Stimulated activated naive CD8-positive, alpha-beta T cell treated with anti-CD3 and anti-CD28 coated beads, Interleukin-15, amount 100 ng/mL, for 72 hours (primary cell): ENCODE data around the gene MUS81.

Experiments
- ATAC-seq: fragments of 150-1000 bp; cut with Tn5 transposase; 2 replicates; pipeline ENCODE4 v1.10.0; 2021; ENCODE audit warnings: mild to moderate bottlenecking, moderate library complexity
- DNase-seq, 2 donors: peaks; one replicate each; pipeline ENCODE4 v3.0.0; 2021 to 2022
- H3K27ac Mint-ChIP-seq, 2 donors: one replicate each; pipeline ENCODE4 v1.8.0; 2022; ENCODE audit warnings: mild to moderate bottlenecking in 2 of 2, mixed read lengths in 2 of 2, moderate library complexity in 2 of 2
- H3K27me3 Mint-ChIP-seq: one replicate; pipeline ENCODE4 v1.8.0; 2022; ENCODE audit warnings: mixed read lengths
- H3K4me1 Mint-ChIP-seq: one replicate; pipeline ENCODE4 v1.8.0; 2022; ENCODE audit warnings: mild to moderate bottlenecking, mixed read lengths
- H3K4me3 Mint-ChIP-seq, 2 donors: one replicate each; pipeline ENCODE4 v1.8.0; 2022; ENCODE audit warnings: mild to moderate bottlenecking in 2 of 2, mixed read lengths in 2 of 2, moderate library complexity in 1 of 2
- H3K9me3 Mint-ChIP-seq, 2 donors: one replicate each; pipeline ENCODE4 v1.8.0; 2022; ENCODE audit warnings: mixed read lengths in 2 of 2

The MUS81 gene

DNA sequence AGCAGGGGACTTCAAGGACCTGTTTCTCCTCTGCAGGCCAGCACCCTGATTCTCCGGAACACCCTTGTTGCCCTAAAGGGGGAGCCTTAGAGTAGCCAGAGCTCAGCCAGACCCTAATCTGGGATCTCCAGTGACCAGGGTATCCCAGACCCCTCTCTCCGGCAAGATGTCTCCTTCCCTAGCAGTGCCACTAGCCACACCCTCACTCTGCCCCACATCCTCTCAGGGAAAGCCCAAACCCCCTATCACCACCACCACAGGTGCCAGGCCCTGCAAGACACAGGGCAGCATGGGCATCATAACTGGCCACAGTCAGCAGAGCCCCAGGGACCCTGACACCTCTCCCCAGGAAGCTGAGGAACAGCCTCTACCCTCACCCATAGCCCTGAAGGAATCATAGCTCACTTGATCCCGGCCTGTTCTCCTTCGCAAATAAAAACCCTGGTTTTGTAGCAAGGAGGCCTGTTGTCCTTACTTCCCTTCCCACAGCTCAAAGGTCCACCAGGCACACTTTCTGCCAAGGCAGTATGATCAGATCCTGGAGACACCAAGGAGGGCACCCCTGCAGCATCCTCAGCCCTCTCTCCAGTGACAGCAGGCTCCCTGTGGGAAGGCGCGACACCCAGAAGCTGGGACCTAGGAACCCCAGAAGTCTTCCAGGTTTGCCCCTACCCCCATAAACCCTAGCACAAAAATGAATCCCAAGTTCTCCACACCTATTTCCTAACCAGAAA lies 6.8 kb upstream of the MUS81 start:
- H3K4me1 Mint-ChIP-seq, result peaks cover 50% of the 10 kb centered on the region
- peak overlapping the region in 1 of 2 donors; percentile 97 for H3K27ac Mint-ChIP-seq
- H3K9me3 Mint-ChIP-seq, result peaks cover 0 to 9% of the 10 kb centered on the region in 2 donors
- H3K27me3 Mint-ChIP-seq, result no peaks in the 10 kb centered on the region
- H3K4me3 Mint-ChIP-seq, result no peak overlapping the region
- no peak for DNase-seq
- ATAC-seq, result no peak

DNA sequence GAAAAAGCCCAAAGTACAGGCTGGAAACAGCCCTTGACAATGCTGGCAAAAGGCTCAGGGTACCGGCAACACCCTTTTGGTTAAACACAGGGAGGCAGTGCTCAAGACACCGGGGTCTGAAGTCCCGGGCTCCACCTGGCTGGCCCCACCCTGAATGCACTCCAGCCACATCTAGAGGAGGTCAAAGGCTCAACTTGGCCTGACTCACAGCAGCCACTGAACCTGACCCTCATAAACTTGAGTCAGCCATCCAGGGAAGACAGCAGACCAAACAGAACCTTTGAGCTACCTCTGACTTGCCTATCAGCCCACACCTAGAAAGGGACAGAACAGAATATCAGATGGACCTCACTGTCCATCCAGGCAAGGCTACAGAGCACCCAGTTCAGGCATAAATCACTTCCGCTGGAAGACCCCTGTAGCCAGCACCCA lies 6.1 kb upstream of the MUS81 start:
- Mint-ChIP-seq H3K27me3 (no peaks in the 10 kb centered on the region), H3K9me3 (peaks cover 0 to 9% of the 10 kb centered on the region in 2 donors), H3K4me1 (peaks cover 57% of the 10 kb centered on the region), H3K4me3 (peak overlapping the region; percentile 26 to 70), H3K27ac (peak overlapping the region in 1 of 2 donors; percentile 80)
- no peak for DNase-seq
- ATAC-seq, result no peak

DNA sequence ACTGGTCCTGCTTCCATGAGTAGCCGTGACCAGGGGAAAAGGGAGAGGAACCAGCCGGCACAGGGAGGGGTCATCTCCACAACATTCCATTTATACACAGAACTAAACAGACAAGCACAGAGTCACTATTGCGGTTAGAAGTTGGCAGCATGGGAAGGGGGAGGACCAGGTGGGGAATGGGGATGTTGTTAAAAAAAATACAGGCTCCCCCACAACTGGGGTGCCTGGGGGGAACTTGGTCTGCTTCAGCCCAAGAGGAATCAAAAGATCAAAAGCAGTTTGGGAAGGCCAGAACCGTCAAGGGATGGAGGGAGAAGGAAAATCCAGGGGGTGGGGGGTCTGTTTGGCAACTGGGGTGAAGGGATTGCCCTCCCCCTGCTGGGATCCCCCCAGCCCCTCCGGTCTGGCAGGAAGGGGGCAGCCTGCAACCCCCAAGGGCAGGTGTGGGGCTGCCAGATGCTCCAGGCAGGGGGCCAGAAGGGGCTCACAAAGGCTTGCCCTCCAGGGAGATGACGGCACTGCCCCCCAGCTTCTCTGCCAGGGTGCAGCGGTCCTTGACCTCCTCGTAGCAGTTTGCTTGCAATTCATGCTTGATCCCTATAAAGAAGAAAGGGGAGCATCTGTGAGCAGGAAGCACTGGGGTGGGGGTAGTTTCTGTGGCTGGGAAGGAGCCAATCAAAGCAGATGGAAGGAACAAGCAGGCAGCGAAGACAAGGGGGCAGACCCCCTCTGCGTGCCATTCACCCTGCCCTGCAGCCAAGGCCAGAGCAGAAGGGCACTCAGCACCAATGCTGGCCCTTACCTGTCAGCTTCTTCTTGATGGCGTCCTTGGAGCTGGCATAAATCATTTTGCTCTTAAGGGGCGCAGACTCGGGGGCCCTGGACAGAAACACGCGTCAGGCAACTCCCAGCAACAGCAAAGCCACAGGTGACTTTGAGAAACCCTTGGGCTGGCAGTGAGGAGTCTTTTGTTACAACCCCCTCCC lies 5.1 kb upstream of the MUS81 start:
- ATAC-seq (no peak), DNase-seq (no peak)
- Mint-ChIP-seq H3K9me3 (peaks cover 0 to 9% of the 10 kb centered on the region in 2 donors), H3K27ac (peak overlapping the region; percentile 57 to 80), H3K27me3 (no peaks in the 10 kb centered on the region), H3K4me3 (peak overlapping the region; percentile 96 to 97), H3K4me1 (peaks cover 57% of the 10 kb centered on the region)

DNA sequence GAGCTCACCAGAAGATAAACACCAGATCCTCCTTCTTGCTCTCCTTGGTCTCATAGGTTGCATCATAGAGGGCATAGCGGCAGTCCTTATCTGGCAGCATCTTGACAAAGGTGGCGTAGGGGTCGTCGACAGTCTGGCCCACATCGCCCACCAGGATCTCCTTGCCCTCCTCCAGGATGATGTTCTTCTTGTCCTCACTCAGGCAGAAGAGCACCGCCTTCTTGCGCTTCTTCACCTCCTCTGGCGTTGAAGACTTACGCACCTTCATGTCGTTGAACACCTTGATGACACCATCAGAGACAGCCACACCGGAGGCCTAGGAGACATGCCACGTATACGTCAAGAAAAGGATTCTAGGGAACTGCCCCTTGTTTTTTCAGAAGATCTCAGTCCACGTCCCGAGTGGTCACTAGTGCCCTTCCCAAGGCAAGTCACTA lies 4.3 kb upstream of the MUS81 start:
- Mint-ChIP-seq H3K4me3 (peak overlapping the region; percentile 96 to 97), H3K9me3 (peaks cover 0 to 9% of the 10 kb centered on the region in 2 donors), H3K27ac (peak overlapping the region; percentile 69 to 98), H3K4me1 (peaks cover 58% of the 10 kb centered on the region), H3K27me3 (no peaks in the 10 kb centered on the region)
- ATAC-seq, result no peak
- no peak for DNase-seq

DNA sequence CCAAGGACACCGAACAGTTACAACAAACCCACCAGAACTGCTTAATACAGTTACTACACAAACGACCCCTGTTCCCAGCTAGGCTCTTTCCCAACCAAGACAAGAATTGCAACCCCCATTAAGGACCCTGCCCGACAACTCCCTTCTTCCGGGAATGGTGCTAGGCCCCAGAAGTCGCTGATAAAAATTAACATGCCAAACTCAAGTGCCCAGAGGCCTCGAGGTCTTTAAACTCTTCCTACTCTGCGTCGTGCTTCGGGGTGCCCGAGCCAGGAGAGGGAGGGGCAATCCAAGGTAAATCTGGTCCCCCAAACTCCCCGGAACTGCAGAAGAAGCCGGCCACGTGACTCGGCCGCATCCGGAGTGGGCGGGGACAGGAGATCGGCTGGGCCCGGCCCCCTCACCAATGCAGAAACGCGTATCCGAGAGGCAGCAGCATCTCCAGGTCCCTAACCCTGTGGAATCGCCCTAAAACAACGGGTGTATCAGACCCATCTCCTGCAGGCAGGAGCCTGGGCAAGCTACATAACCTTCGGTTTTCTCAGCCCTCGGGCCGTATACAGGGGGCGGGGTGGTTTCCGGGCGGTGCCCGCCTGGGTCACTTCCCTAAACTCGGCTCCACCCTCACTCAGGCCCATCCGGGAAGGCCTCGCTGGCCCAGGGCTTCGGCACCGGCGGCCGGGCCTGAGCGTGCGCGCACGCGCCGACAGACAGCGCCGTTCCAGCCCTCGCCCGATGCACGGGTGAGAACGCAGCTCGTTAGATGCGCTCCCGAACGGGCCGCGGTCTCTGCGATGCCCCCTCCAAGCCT lies 3.3 kb upstream of the MUS81 start:
- peaks cover 0 to 5% of the 10 kb centered on the region in 2 donors for H3K9me3 Mint-ChIP-seq
- H3K27me3 Mint-ChIP-seq, result no peaks in the 10 kb centered on the region
- H3K4me3 Mint-ChIP-seq, result peak overlapping the region; percentile 96 to 97
- H3K4me1 Mint-ChIP-seq, result peaks cover 63% of the 10 kb centered on the region
- peak overlapping the region; percentile 69 to 98 for H3K27ac Mint-ChIP-seq
- peak; percentile 78 to 86 for DNase-seq
- peak; percentile 19 for ATAC-seq

DNA sequence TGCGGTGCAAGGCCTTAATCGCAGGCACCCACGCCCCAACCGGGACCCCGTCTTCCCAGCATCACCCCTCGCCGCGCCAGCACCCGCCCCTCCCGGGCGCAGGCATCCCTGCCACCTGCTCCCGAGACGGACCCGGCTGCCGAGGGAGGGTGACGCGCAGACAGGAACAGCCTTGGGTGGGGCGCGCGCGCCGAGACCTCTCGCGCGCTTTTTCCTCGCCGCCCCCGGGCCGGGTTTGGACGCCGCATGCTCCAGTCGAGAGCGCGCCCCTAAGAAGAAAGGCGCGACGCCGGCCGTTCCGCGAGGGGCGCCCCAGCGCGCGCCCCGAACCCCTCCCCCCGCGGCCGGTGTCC lies 2.8 kb upstream of the MUS81 start:
- Mint-ChIP-seq H3K27me3 (no peaks in the 10 kb centered on the region), H3K9me3 (no peaks in the 10 kb centered on the region), H3K4me1 (peaks cover 66% of the 10 kb centered on the region), H3K4me3 (peak overlapping the region; percentile 96 to 97), H3K27ac (peak overlapping the region; percentile 57 to 98)
- peak; percentile 74 to 75 for DNase-seq
- ATAC-seq, result peak; percentile 0

DNA sequence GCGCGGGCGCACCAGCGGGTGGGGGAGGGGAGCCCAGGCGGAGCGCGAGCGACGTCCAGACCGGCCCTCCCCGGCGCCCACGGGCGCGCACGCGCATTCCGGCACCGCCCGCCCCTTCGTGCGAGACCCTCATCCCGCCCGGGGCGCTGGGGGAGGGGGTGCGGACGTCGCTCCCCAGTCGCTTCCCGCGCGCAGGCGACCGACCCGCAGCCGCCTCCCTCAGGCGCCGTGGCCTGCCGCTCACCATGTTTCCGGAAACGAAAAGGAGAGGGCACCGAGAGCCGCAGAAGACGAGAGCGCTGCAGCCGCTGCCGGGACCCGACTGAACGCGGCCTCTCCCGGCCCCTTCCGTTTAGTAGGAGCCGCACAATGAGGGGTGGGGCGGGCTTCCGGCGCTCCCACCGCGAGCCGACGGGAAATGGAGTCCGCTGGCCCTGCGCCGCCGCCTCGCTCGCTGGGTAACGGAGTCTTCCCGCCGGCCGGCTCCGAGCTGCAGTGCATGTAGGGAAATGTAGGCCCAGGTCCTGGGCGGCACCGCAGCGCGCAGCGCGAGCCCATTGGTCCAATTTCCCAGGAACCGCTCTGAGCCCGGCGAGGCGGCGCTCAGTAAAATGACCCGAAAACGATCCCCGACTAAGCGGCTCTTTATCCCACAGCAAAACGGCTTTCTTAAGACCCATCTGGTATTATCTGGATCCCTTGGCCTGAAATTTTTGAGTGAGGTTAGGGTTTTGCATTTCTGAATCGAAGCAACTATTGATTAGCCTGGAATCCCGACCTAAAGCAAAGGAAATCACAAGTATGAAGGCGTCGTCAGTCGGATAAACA lies 2.2 kb upstream of the MUS81 start, which contains the start of gene CFL1:
Gene CFL1 (minus strand): TSS at position 328 of the 828 bp plus-strand sequence. CDS start 81 bp downstream, at position 247.
- peak within 1 kb of the TSS; percentile 96 to 97 for H3K4me3 Mint-ChIP-seq
- DNase-seq (peak; percentile 99), ATAC-seq (peak; percentile 69)
- H3K27ac Mint-ChIP-seq, result peak within 1 kb of the TSS; percentile 98
- H3K27me3 Mint-ChIP-seq, result no peaks in the 10 kb centered on the region
- H3K4me1 Mint-ChIP-seq, result peaks cover 71% of the 10 kb centered on the region
- no peaks in the 10 kb centered on the region for H3K9me3 Mint-ChIP-seq

DNA sequence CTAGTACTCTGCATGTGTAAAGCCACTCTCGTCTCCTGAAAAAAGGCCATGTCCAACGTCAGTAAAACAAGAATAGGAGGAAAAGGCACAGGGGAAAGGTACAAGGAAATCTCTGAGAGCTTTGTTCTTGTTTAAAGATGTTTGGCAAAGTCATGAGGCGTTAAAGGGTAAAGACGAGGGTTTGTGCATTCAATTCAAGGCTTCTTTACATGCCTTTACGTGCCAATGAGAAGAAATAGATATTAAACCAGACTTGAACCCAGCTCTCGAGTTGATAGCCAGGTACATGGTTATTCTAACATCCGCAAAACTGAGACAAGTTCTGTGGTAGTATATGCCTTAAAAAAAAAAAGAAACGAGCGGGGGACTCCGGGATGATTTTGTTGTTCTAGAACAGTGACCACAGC lies 1.5 kb upstream of the MUS81 start:
- Mint-ChIP-seq H3K4me3 (peak overlapping the region; percentile 92 to 94), H3K4me1 (peaks cover 71% of the 10 kb centered on the region), H3K27me3 (no peaks in the 10 kb centered on the region), H3K9me3 (no peaks in the 10 kb centered on the region), H3K27ac (peak overlapping the region; percentile 98)
- no peak for ATAC-seq
- DNase-seq, result no peak

DNA sequence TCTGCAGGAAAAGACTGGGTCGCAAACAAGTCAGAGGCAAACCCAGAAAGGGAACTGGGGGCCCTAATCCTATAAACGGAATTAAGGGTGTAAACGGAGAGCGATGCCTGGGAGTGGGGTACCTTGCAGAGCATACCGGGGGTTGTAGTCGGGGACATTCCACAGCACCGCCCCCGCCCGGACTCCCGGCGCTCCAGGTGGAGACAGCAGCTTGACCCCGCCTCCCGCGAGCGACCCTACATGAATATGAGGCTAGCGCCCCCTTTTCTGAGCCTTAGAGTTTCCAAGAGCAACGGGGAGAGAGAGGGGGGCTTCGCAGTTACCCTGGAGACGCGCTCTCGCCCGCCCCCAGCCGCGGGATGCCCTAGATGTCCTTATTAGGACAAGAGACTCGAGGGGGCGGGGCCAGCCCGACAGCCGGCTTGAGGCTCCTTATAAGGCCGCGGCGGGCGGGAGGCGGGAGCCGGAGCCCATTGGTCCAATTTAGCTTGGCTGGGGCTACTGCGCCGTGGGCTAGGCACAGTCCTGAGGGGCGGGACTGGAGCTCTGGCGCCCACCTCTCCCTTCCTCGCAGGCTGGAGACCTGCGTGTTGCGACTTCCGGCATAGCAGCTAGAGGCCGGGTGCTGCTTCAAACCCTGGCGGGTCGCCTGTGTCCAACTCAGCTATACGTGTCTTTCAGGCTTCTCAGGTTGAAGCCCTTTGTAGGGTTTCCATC lies 980 bp upstream of the MUS81 start:
- peak; percentile 78 for ATAC-seq
- Mint-ChIP-seq H3K4me3 (peak overlapping the region; percentile 92 to 94), H3K4me1 (peaks cover 70% of the 10 kb centered on the region), H3K27ac (peak overlapping the region; percentile 98 to 99), H3K27me3 (no peaks in the 10 kb centered on the region), H3K9me3 (no peaks in the 10 kb centered on the region)
- DNase-seq, result peak; percentile 98 to 99

DNA sequence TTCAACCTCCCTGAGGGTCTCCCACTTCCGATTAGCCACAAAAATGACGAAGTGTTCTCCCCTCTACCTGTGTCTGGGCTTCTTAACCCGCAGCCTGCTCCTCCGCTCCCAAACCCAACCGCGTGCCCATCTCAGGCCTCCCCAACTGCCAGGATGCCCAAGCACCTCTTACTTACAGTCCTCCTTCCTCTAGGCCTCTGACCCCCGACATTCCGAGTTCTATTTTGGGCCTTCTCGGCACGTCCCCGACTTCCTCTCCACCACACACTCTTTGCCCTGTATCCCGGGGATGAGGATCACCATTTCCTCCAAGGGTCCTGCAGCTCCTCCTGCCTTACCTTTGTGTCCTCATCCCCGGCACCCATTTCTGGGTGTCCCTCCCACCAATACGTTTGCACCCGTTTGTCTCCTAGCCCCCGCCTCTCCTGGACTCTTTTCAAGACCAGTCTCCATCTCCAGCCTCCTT lies 388 bp upstream of the MUS81 start:
- Mint-ChIP-seq H3K4me3 (peak overlapping the region; percentile 92 to 94), H3K27ac (peak overlapping the region; percentile 98 to 99), H3K9me3 (no peaks in the 10 kb centered on the region), H3K4me1 (peaks cover 67% of the 10 kb centered on the region), H3K27me3 (no peaks in the 10 kb centered on the region)
- DNase-seq (no peak), ATAC-seq (peak; percentile 2)

DNA sequence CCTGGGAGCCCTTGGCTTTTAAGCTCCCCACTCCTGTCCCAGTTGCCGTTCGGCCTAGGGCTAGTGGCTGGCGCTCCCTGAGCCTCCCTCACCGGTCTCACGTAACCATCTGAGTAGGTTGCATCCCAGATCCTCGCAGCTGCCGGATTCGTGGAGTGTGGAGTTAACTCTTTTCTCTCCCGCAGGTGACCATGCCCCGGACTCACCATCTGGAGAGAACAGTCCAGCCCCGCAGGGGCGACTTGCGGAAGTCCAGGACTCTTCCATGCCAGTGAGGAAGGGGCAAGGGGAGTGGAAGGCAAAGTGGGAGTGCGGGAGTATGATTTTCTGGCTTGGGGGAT lies 902 bp downstream of the MUS81 start:
- no peak for ATAC-seq

DNA sequence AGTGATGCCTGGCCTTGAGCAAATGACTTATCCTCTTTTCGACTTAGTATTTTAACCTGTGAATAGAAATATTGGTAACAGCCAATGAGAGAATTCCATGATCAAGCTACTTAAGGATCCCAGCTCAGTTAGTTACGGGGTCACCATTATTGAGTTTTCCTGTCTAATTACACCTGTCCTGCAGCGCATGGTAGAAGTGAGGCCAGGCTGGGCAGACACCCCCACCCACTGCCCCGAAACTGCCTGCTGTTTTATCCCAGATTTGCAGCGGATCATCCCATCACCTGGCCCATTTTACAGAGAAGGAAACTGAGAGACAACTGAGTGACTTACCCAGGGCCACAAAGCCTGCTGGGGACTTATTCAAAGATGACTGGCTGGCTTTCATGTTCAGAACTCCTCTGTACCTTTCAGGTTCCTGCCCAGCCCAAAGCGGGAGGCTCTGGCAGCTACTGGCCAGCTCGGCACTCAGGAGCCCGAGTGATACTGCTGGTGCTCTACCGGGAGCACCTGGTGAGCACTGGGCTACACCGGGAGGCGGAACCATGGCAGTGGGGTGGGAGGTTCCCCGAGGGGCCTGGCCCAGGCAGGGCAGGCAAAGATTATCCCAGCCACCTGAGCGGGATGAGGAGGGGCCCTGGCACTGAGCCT lies 1.4 kb downstream of the MUS81 start:
- ATAC-seq (no peak), DNase-seq (peak in 1 of 2 donors; percentile 15)
- peaks cover 51% of the 10 kb centered on the region for H3K4me1 Mint-ChIP-seq
- H3K9me3 Mint-ChIP-seq, result no peaks in the 10 kb centered on the region
- H3K4me3 Mint-ChIP-seq, result peak overlapping the region; percentile 92 to 94
- no peaks in the 10 kb centered on the region for H3K27me3 Mint-ChIP-seq
- no peak overlapping the region for H3K27ac Mint-ChIP-seq

More for the DNA sequence above, 902 bp downstream of the MUS81 start:
- DNase-seq, result no peak
- no peaks in the 10 kb centered on the region for H3K27me3 Mint-ChIP-seq
- H3K4me3 Mint-ChIP-seq, result peak overlapping the region; percentile 92 to 94
- peaks cover 54% of the 10 kb centered on the region for H3K4me1 Mint-ChIP-seq
- H3K9me3 Mint-ChIP-seq, result no peaks in the 10 kb centered on the region
- H3K27ac Mint-ChIP-seq, result peak overlapping the region; percentile 13 to 96

DNA sequence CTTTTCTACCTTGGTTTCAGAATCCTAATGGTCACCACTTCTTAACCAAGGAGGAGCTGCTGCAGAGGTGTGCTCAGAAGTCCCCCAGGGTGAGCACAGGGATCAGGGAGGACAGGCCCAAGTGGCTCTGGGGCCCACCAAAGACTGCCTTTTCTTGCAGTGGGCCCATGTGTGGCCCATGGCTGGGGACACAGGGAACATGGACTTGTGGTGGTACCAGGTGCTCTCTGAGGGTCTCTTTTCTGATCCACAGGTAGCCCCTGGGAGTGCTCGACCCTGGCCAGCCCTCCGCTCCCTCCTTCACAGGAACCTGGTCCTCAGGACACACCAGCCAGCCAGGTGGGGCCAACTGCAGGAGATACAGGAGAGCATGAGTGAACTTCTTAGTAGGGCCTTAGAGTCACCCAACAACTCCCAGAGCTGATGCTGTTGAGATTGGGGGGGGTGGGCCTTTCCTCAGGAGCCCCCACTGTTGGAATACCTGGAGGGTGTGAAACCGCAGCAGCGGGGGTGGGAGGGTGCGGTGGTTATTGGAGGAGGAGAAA lies 2.0 kb downstream of the MUS81 start:
- peak overlapping the region; percentile 19 to 41 for H3K4me3 Mint-ChIP-seq
- H3K27me3 Mint-ChIP-seq, result no peaks in the 10 kb centered on the region
- H3K9me3 Mint-ChIP-seq, result no peaks in the 10 kb centered on the region
- no peak for DNase-seq
- peak overlapping the region in 1 of 2 donors; percentile 10 for H3K27ac Mint-ChIP-seq
- peaks cover 54% of the 10 kb centered on the region for H3K4me1 Mint-ChIP-seq
- no peak for ATAC-seq
